Endodermal cell (in vitro differentiated cells): Measurements from ENCODE around the gene SULT1B1. TPM values are rescaled to one million over a fixed set of nuclear protein-coding genes. Genes with fewer than 3 reads are reported as not detected.

Source experiments
- DNase-seq: peaks from one replicate; pipeline ENCODE4 v3.0.0-alpha.2; 2017
- H3K27ac ChIP-seq: 2 replicates; pipeline ENCODE4 v1.5.1; 2013; ENCODE audit warnings: mild to moderate bottlenecking, low read depth, low read length, moderate library complexity
- H3K27me3 ChIP-seq: 2 replicates; pipeline ENCODE4 v1.6.1; 2013; ENCODE audit warnings: mild to moderate bottlenecking, low read length, moderate library complexity; ENCODE audit not compliant: insufficient read depth, control insufficient read depth, poor library complexity, severe bottlenecking
- H3K36me3 ChIP-seq: 2 replicates; pipeline ENCODE4 v1.7.0; 2013; ENCODE audit warnings: mild to moderate bottlenecking, low read length, moderate library complexity; ENCODE audit not compliant: control insufficient read depth, insufficient read depth
- H3K4me1 ChIP-seq: one replicate; pipeline ENCODE4 v1.7.0; 2013; ENCODE audit warnings: low read length; ENCODE audit not compliant: control insufficient read depth, insufficient read depth
- H3K4me3 ChIP-seq: 2 replicates; pipeline ENCODE4 v1.5.1; 2013; ENCODE audit warnings: mild to moderate bottlenecking, low read length, moderate library complexity
- H3K9ac ChIP-seq: 2 replicates; pipeline ENCODE4 v1.6.1; 2013; ENCODE audit warnings: mild to moderate bottlenecking, low read length, moderate library complexity; ENCODE audit not compliant: poor library complexity, severe bottlenecking; ENCODE audit errors: extremely low read depth
- H3K9me3 ChIP-seq: 2 replicates; pipeline ENCODE4 v1.6.1; 2013; ENCODE audit warnings: mild to moderate bottlenecking, low read length, moderate library complexity; ENCODE audit not compliant: control insufficient read depth
- H3K27ac Mint-ChIP-seq: 2 replicates; pipeline ENCODE4 v1.8.0; 2020; ENCODE audit warnings: mixed read lengths
- H3K27me3 Mint-ChIP-seq: 2 replicates; pipeline ENCODE4 v1.8.0; 2021; ENCODE audit warnings: mild to moderate bottlenecking, mixed read lengths; ENCODE audit not compliant: insufficient read depth
- H3K36me3 Mint-ChIP-seq: 2 replicates; pipeline ENCODE4 v1.8.0; 2020; ENCODE audit warnings: low read depth, mixed read lengths
- H3K4me1 Mint-ChIP-seq: 2 replicates; pipeline ENCODE4 v1.8.0; 2020; ENCODE audit warnings: mixed read lengths
- H3K4me3 Mint-ChIP-seq: 2 replicates; pipeline ENCODE4 v1.8.0; 2020; ENCODE audit warnings: mild to moderate bottlenecking, moderate library complexity, mixed read lengths
- H3K9me3 Mint-ChIP-seq: 2 replicates; pipeline ENCODE4 v1.8.0; 2020; ENCODE audit warnings: mild to moderate bottlenecking, mixed read lengths
- CTCF ChIP-seq: fragments of 200-600 bp; sonication (generic); conservative IDR thresholded peaks from 2 replicates; pipeline ENCODE4 v1.5.0; 2021; ENCODE audit warnings: antibody characterized with exemption, mild to moderate bottlenecking
- WGBS, 2 experiments: methylation state at CpG; one replicate each; pipeline versions ENCODE4 v1.1.5 to v1.1.7; 2013; ENCODE audit warnings: missing lambda C conversion rate in 2 of 2, mixed read lengths in 1 of 2; ENCODE audit not compliant: insufficient coverage in 1 of 2, insufficient read length in 1 of 2; 5-methylcytosine and 5-hydroxymethylcytosine counted together
- total RNA-seq, 2 donors: library from RNA; stranded (reverse); fragmentation: NEBNext Ultra II Directional in 1 of 2; extraction: Animal tissue kit (Norgen Biotek cat#: 25700) in 1 of 2; gene quantifications; 2 replicates in 1 of 2; 3 replicates in 1 of 2; pipeline ENCODE4 v1.2.1, GENCODE V29; 2021

The SULT1B1 gene
- total RNA-seq, 2 donors from 2014 or later, result not detected

GRCh38 chr4:69780141-69780540, 19.7 kb upstream of the SULT1B1 start:
- Mint-ChIP-seq H3K36me3 (no peaks in the 10 kb centered on the region), H3K9me3 (no peaks in the 10 kb centered on the region), H3K4me1 (peaks cover 8% of the 10 kb centered on the region), H3K4me3 (no peak overlapping the region), H3K27ac (no peak overlapping the region), H3K27me3 (no peaks in the 10 kb centered on the region)
- no peak for DNase-seq
- H3K4me1 ChIP-seq, result no peaks in the 10 kb centered on the region
- no peak overlapping the region for H3K9ac ChIP-seq
- H3K27ac ChIP-seq, result no peak overlapping the region
- H3K9me3 ChIP-seq, result peaks cover 8% of the 10 kb centered on the region
- H3K27me3 ChIP-seq, result no peaks in the 10 kb centered on the region
- H3K36me3 ChIP-seq, result no peaks in the 10 kb centered on the region
- no peak for TF ChIP-seq CTCF
- no peak overlapping the region for H3K4me3 ChIP-seq
- 100% methylated on average over 1 of the region's 1 CpG; no CpG with 5 or more reads in 1 of the 2 experiments for WGBS, 2 experiments

GRCh38 chr4:69776696-69777095, 16.3 kb upstream of the SULT1B1 start:
- no peaks in the 10 kb centered on the region for H3K36me3 Mint-ChIP-seq
- no peak overlapping the region for H3K4me3 Mint-ChIP-seq
- no peak for TF ChIP-seq CTCF
- Histone ChIP-seq H3K36me3 (no peaks in the 10 kb centered on the region), H3K9ac (no peak overlapping the region), H3K4me1 (no peaks in the 10 kb centered on the region), H3K27ac (no peak overlapping the region), H3K4me3 (no peak overlapping the region), H3K9me3 (no peaks in the 10 kb centered on the region), H3K27me3 (no peaks in the 10 kb centered on the region)
- no peaks in the 10 kb centered on the region for H3K27me3 Mint-ChIP-seq
- WGBS, 2 experiments, result 96 to 100% methylated on average over 2 to 3 of the region's 3 CpGs
- peaks cover 4% of the 10 kb centered on the region for H3K4me1 Mint-ChIP-seq
- H3K27ac Mint-ChIP-seq, result no peak overlapping the region
- no peaks in the 10 kb centered on the region for H3K9me3 Mint-ChIP-seq
- no peak for DNase-seq

- no peaks in the 10 kb centered on the region for H3K4me1 Mint-ChIP-seq
- H3K4me3 Mint-ChIP-seq, result no peak overlapping the region
- Histone ChIP-seq H3K27me3 (no peaks in the 10 kb centered on the region), H3K27ac (no peak overlapping the region), H3K4me3 (no peak overlapping the region), H3K4me1 (no peaks in the 10 kb centered on the region), H3K9me3 (no peaks in the 10 kb centered on the region), H3K36me3 (no peaks in the 10 kb centered on the region), H3K9ac (no peak overlapping the region)
- H3K36me3 Mint-ChIP-seq, result no peaks in the 10 kb centered on the region
- DNase-seq, result no peak
- H3K27me3 Mint-ChIP-seq, result no peaks in the 10 kb centered on the region
- no peak for TF ChIP-seq CTCF
- WGBS, 2 experiments, result 97% methylated on average over 2 of the region's 2 CpGs; no CpG with 5 or more reads in 1 of the 2 experiments
- H3K9me3 Mint-ChIP-seq, result no peaks in the 10 kb centered on the region
- no peak overlapping the region for H3K27ac Mint-ChIP-seq
Observed at GRCh38 chr4:69775321-69775867, 15.0 kb upstream of the SULT1B1 start.
